Measurements from ENCODE around the gene SOAT1.
A peak's percentile ranks its signal among the peaks of the same experiment; 100 is the strongest.
"Not testable (repeated sequence)": the region's sequence is repeated elsewhere in the genome, so short reads cannot be mapped to it uniquely, and the experiment has no call there.

The SOAT1 gene

GRCh38 chr1:179353546-179353945 is 59.9 kb downstream of the SOAT1 start:
- DNase-seq (ENCODE audit: low read depth) = no peak

DNA sequence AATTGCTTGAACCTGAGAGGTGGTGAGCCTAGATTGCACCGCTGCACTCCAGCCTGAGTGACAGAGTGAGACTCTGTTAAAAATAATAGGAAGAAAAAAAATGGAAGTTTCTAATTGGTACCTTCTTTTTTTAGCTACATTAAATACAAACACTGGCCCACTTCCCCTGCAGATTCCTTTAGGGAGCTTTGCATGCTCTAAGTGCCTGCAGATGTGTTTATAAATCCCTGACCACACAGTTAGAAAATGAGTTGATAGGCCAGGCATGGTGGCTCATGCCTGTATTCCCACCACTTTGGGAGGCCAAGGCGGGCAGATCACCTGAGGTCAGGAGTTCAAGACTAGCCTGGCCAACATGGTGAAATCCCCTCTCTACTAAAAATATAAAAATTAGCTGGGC is 68.0 kb downstream of the SOAT1 start:
- DNase-seq (ENCODE audit: low read depth) = not testable (repeated sequence)

DNA sequence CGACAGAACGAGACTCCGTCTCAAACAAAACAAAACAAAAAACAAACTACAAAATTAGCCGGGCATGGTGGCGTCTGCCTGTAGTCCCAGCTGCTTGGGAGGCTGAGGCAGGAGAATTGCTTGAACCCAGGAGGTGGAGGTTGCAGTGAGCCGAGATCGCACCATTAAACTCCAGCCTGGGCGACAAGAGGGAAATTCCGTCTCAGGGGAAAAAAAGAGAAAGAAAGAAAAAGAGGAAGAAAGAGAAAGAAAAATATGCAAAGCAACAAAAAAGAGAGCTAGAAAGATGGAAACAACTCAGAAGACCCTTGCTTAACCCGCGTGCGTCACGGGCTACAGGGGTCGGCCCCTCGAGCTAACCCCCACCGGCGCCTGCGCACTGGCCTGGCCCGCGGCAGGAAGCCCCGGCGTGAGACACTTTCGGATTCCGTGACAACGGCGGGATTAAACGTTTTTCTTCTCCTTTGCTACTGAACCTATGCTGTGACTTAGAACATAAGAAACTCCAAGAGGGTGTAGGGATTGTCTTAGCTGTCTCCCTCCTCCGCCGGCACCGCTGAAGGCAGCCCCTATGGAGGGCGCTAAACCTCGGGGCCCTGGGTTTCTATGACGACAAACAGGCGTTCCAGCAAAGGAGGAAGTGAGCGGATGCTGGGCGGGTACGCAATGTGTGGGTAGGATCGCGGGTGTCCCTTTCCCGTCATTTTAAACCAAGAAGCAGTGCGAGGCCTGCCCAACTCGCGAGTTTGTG is 71.9 kb downstream of the SOAT1 start, which contains the start of gene AXDND1:
TSS of gene AXDND1 (plus strand) at position 630 of the 751 bp plus-strand sequence. CDS start 539 bp downstream, outside the sequence.
- DNase-seq (ENCODE audit: low read depth) = peak; percentile 81

GRCh38 chr1:179366093-179366800 is 72.7 kb downstream of the SOAT1 start:
- no peak for DNase-seq (ENCODE audit: low read depth)

DNA sequence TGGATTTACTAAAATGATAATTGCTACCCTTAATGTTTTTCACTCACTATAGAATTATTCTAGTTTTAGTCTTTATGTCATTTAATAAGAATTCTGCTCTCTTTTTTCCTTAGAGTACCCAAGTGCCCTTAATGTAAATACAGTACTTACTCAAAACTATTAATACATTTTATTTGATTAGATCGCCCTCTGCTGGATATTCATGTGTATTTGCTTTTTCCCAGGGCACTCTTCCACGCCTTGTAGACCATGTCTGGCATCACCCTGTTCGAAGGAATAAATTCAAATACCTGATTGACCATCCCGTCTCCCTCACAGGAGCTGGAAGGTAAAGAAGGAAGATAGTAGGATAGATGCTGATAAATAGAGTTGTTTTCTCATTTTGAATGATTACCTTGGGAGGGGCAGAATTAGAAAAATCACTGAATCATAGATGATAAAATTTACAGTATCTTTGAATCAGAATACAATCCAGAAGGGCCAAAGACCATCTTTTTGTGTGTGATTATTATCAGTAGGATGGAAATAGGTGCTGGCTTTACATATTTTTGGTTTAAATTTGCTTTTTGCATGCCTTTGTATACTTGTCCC is 76.2 kb downstream of the SOAT1 start:
- DNase-seq (ENCODE audit: low read depth) = no peak

DNA sequence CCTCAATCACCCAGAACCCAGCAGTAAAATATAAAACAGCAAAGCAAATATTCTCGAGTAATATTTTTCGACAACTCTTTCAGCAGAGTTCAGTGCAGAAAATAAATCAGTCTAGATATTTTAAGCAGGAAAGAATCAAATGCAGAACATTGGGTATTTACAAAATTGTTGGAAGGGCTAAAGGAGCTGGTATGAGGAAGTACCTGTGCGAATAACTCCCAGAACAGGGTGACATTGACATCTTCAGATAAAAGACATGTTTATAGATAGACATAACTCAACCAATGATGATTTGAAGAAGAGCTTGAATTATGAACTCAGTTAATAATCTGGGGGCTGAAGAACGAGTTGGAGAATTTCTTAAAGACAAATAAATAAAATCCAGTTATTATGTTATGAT is 78.6 kb downstream of the SOAT1 start:
- no peak for DNase-seq (ENCODE audit: low read depth)

GRCh38 chr1:179376223-179376622 is 82.6 kb downstream of the SOAT1 start:
- DNase-seq (ENCODE audit: low read depth) = no peak

DNA sequence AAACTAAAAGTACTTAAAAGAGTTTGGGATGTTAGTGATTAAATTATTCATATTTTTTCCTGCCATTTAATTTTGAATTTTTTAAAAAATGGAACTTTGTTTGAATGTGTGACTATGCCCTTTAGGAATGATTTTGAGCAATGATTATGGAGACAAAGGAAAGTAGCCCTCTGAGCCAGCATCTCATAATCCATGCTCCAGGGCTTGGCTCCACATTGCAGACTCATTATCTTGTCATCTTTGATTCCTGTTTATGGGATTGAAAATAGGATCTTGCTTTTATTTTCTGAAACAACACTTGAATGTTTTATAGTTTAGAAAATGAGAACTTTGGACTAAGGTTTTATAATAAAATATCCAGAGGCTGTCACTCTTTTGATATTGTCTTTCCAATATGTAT is 86.7 kb downstream of the SOAT1 start:
- no peak for DNase-seq (ENCODE audit: low read depth)

- DNase-seq (ENCODE audit: low read depth) = no peak
These were observed 90.4 kb downstream of the SOAT1 start for GRCh38 chr1:179384027-179384426.

DNA sequence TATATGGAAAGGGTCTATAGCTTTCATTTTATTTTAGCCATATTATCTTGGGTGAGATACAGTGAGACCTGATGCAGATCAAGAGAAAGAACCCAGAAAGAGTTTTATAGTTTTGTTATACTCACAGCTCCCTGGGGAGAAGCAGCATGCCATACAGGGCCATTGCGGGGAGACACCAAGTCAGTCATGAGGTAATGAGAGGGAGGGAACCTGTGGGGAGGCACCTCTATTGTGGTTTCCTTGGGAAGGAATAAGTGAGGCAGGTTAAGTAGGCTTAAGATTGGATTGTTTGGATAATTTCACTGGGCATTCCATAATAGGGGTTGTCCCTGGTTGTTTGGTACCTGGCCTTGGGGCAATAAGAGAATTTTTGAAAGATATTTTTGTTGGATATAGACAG is 91.9 kb downstream of the SOAT1 start:
- no peak for DNase-seq (ENCODE audit: low read depth)

DNA sequence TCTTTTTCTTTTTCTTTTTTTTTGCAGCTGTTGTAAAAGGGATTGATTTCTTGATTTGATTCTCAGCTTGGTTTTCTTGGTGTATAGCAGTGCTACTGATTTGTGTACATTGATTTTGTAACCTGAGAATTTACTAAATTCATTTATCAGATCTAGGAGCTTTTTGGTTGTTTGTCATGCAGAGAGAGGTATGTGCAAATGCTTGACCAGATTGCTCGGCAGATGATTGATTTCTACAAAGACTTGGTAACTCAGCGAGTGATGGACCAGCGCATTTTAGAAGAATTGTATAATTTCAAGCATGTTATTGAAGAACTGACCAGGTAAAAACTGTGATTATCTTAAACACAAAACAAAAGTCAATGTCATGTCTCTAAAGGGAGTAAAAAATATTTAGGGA is 100.1 kb downstream of the SOAT1 start:
- DNase-seq (ENCODE audit: low read depth) = no peak

GRCh38 chr1:179399399-179399798 is 105.8 kb downstream of the SOAT1 start:
- DNase-seq (ENCODE audit: low read depth) = not testable (repeated sequence)
